Measurements from ENCODE around the gene DPY19L3. TPM values are rescaled to one million over a fixed set of nuclear protein-coding genes. Genes with fewer than 3 reads are reported as not detected.

DPY19L3 gene
- total RNA-seq, 2 experiments from 2014 or later = 14.3 to 14.6 TPM

DNA sequence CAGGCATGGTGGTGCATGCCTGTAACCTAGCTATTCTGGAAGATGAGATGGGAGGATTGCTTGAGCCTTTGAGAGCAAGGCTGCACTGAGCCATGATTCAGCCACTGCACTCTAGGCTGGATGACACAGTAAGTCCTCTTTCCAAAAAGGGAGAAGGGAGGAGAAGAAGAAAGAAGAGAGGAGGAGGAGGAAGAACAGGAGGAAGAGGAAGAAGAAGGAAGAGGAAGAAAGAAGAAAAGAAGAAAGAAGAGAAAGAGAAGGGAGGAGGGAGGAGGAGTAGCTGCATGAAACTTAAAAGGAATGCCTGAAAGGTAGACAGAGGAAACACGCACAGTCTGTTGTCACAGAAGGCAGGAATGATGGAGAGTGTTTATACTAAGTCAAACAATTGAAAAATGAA, 3.6 kb upstream of the DPY19L3 start:
- ChIA-PET POLR2A (no interaction called here), CTCF (no interaction called here)
- ATAC-seq = no peak

DNA sequence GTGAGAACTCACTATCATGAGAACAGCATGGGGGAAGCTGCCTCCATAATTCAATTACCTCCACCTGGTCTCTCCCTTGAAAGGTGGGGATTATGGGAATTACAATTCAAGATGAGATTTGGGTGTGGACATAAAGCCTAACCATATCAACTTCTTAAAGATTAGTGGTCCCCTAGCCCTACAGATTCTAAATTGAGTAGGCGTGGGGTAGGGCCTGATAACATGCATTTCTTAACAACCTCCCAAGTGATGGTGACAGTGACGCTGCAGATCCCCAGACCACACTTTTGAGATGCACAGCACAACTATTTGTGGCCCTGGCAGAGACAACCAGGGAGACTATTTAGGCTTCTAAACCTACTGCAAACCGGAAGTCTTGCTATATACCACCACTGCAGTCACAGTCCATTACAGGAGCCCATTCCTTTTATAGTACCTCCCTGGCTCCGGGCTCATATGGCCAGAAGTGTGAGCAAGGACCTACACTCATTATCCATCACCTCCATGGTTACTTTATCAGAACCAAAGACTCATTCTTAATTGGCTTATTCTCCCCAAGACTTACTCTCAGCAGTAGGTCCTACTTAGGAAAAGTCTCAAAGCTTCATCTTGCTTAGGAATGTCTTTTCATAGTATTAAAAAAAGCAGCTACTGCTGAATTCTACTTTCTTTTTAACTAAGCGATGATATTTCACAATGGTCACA, 2.1 kb upstream of the DPY19L3 start:
- Mint-ChIP-seq H3K36me3 (ENCODE audit: low read depth) (peaks cover 3% of the 10 kb centered on the region), H3K4me3 (peak overlapping the region; percentile 84), H3K9me3 (ENCODE audit: low read depth) (no peaks in the 10 kb centered on the region), H3K4me1 (peaks cover 20% of the 10 kb centered on the region), H3K27me3 (no peaks in the 10 kb centered on the region), H3K27ac (no peak overlapping the region)
- POLR2A ChIA-PET = no interaction called here
- DNase-seq = no peak
- intact Hi-C loops (cut with DNase I, micrococcal nuclease) = loop anchor here (10.0 kb wide), 2 partner anchors 1189 to 1771 kb away; partner anchors contain the start of gene LSM14A (in 1 of the 2)
- CTCF ChIA-PET = interaction anchor here (0.6 to 1.6 kb wide), 4 partner anchors 23 to 57 kb away, joined by 3 to 6 read pairs (median 4); no protein-coding TSS in a partner anchor
- no peak for ATAC-seq

More for the DNA sequence above, 3.6 kb upstream of the DPY19L3 start:
- intact Hi-C loops (cut with DNase I, micrococcal nuclease) = loop anchor here (10.0 kb wide), 2 partner anchors 1187 to 1773 kb away; partner anchors contain the start of gene LSM14A (in 1 of the 2)
- no peaks in the 10 kb centered on the region for H3K9me3 Mint-ChIP-seq (ENCODE audit: low read depth)
- H3K27ac Mint-ChIP-seq = no peak overlapping the region
- peaks cover 2% of the 10 kb centered on the region for H3K36me3 Mint-ChIP-seq (ENCODE audit: low read depth)
- no peaks in the 10 kb centered on the region for H3K27me3 Mint-ChIP-seq
- H3K4me3 Mint-ChIP-seq = no peak overlapping the region
- H3K4me1 Mint-ChIP-seq = peaks cover 20% of the 10 kb centered on the region
- no peak for DNase-seq

DNA sequence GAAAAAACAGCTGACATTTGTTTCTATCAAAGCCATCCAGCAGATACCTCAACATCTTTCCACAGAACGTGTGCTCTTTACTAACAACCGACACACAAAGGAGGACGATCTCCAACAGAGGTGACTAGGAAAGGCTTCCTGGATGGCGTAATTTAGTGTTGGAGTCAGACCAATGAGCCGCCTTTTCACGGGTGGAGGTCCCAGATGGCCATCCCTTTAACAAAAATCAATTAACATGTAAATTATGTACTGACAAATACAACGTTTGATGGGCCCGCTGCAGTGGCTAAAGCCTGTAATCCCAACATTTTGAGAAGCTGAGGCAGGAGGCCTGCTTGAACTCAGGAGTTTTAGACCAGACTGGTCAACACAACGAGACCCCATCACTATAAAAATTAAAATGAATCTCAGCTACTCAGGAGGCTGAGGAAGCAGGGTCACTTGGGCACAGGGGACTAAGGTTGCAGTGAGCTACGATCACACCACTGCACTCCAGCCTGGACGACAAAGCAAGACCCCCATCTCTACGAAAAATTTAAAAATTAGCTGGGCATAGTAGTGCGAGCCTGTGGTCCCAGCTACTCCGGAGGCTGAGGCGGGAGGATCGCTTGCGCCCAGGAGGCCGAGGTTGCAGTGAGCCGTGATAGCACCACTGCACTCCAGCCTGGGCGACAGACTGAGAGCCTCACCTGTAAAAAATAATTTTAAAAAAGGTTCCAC, 1.2 kb upstream of the DPY19L3 start:
- intact Hi-C loops (cut with DNase I, micrococcal nuclease) = loop anchor here (2.0 to 10.0 kb wide), 5 partner anchors 58 to 1770 kb away; partner anchors contain the start of genes CEBPG (in 1 of the 2), GPATCH1 (in 1 of the 2) and LSM14A (in 1 of the 2)
- ChIA-PET CTCF (interaction anchor here (0.8 to 1.6 kb wide), 3 partner anchors 41 to 1730 kb away, joined by 3 to 4 read pairs (median 3); no protein-coding TSS in a partner anchor), POLR2A (no interaction called here)
- no peak for ATAC-seq
- H3K36me3 Mint-ChIP-seq (ENCODE audit: low read depth) = peaks cover 8% of the 10 kb centered on the region
- no peaks in the 10 kb centered on the region for H3K27me3 Mint-ChIP-seq
- H3K9me3 Mint-ChIP-seq (ENCODE audit: low read depth) = no peaks in the 10 kb centered on the region
- H3K4me1 Mint-ChIP-seq = peaks cover 20% of the 10 kb centered on the region
- H3K4me3 Mint-ChIP-seq = peak overlapping the region; percentile 84
- H3K27ac Mint-ChIP-seq = peak overlapping the region; percentile 83
- DNase-seq = no peak

DNA sequence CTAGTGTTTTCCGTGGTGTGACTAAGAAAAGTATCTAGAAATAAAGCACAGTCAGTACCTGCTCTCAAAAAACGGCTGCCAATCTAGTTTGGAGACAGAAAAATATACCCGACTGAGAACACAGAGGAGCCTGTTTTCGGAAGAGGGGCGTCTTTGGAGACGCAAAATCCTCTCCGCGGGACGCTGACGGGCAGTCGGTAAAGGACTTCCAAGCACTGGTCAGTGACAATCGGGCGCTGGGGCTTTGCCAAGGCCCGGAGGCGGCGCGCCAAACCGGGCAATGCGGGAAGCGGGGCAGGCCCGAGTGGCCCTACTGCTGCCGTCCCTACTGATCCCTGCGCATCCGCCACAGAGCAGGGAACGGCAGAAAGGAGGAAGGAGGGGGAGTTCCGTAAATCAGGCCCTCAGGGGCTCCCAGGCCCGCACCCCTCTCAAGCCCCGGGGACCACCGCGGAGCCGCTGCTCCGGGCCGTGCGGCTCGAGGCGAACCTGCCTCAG, 588 bp upstream of the DPY19L3 start:
- POLR2A ChIA-PET = interaction anchor here (0.8 kb wide), 1 partner anchor 60 kb away, joined by 5 read pairs; the partner anchor contains the start of gene ZNF507
- intact Hi-C loops (cut with DNase I, micrococcal nuclease) = loop anchor here (1.0 to 10.0 kb wide), 11 partner anchors 58 to 1770 kb away; partner anchors contain the start of genes ANKRD27 (in 1 of the 2), CEBPG (in 1 of the 2), GPATCH1 (in 1 of the 2) and LSM14A (in 1 of the 2)

DNA sequence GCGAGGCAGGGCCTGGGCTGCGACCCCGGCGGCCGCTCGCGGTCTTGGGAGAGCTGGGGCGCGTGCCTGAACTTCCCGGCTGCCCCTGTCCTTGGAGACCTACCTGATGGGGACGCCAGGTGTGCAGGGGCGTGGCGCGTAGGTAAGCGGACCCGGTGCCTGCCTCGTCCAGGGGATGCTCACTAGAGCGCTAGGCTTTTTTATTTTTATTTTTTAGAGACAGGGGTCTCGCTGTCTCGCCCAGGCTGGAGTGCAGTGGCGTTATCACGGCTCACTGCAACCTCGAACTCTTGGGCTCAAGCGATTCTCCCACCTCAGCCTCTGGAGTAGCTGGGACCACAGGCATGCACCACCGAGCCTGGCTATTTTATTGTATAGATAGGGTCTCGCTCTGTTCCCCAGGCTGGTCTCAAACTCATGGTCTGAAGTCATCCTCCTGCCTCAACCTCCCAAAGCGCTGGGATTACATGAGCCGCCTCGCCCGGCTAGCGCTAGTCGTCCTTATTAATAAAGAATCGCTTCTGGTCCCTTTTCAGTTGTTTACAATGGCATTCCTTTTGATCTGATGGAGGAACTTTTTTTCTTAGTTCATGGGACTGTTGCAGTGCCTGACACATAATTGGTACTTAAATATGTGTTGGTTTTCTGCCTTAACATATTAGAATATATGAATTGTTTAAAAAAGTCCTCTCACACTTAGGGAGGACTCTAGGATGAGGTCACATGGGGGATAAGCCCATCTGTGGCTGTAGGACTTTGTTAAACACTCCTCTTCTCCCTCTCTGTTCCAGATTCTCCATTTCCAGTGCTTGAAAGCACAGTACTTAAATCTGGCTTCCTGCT, 812 bp downstream of the DPY19L3 start:
- ATAC-seq (no peak), DNase-seq (no peak)
- Mint-ChIP-seq H3K4me1 (peaks cover 20% of the 10 kb centered on the region), H3K9me3 (ENCODE audit: low read depth) (no peaks in the 10 kb centered on the region), H3K36me3 (ENCODE audit: low read depth) (peaks cover 20% of the 10 kb centered on the region), H3K4me3 (peak overlapping the region; percentile 84), H3K27me3 (no peaks in the 10 kb centered on the region), H3K27ac (peak overlapping the region; percentile 72)
- intact Hi-C loops (cut with DNase I, micrococcal nuclease) = loop anchor here (2.0 to 10.0 kb wide), 6 partner anchors 174 to 1768 kb away; partner anchors contain the start of genes LSM14A (in 1 of the 2), PDCD5 (in 1 of the 2) and PEPD (in 1 of the 2)
- POLR2A ChIA-PET = interaction anchor here (0.6 kb wide), 1 partner anchor 299 kb away, joined by 11 read pairs; no protein-coding TSS in a partner anchor
- CTCF ChIA-PET = interaction anchor here (0.7 to 0.8 kb wide), 2 partner anchors 61 to 114 kb away, joined by 3 to 4 read pairs; partner anchors contain the start of gene ZNF507

More for the DNA sequence above, 588 bp upstream of the DPY19L3 start:
- CTCF ChIA-PET = interaction anchor here (0.7 to 1.6 kb wide), 3 partner anchors 45 to 1731 kb away, joined by 3 to 4 read pairs (median 3); no protein-coding TSS in a partner anchor
- H3K27me3 Mint-ChIP-seq = no peaks in the 10 kb centered on the region
- peak overlapping the region; percentile 83 for H3K27ac Mint-ChIP-seq
- DNase-seq (no peak), ATAC-seq (peak; percentile 8)
- no peaks in the 10 kb centered on the region for H3K9me3 Mint-ChIP-seq (ENCODE audit: low read depth)
- peak overlapping the region; percentile 84 for H3K4me3 Mint-ChIP-seq
- H3K36me3 Mint-ChIP-seq (ENCODE audit: low read depth) = peaks cover 14% of the 10 kb centered on the region
- H3K4me1 Mint-ChIP-seq = peaks cover 20% of the 10 kb centered on the region

DNA sequence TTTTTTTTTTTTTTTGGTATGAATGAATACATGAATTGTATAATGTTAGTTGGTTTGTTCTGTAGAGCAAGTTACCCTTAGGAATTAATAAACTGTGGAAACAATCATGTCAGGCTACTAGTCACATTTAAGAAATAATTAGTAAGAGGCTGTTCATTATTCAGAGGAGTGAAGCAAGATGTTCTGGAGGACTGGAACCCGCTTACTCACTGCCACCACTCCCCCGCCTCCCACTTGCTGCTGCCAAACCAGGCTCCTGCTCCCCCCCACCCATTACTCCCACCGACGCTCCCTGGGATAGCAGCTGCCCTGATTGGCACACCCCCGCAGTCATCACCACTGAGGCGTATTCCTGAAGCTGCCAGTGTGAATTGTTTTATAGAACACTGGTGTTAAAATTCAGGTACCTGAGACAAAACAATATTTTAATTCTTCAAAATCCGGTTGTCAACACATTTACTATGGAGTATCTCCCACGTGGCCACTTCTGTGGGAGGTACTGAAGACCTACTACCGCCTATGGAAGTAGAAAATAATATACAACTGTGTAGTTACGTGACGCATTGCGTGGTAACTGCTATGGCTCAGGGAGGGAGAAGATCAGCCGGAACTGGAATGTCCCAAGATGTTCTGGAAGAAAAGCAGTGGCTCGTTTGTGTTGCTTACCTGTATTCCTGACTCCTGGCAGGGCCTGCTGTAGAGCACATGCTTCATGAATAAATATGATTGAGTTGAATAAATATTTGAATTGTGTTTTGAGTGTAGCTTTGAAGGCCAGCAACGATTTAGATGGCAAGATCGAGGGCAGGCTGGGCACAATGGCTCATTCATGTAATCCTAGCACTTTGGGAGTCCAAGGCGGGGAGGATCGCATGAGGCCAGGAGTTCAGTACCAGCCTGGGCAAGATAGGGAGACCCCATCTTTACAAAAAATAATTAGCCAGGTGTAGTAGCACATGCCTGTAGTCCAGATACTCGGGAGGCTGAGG, 1.7 kb downstream of the DPY19L3 start:
- ChIA-PET CTCF (no interaction called here), POLR2A (no interaction called here)
- ATAC-seq (no peak), DNase-seq (no peak)
- intact Hi-C loops (cut with DNase I, micrococcal nuclease) = loop anchor here (2.0 to 10.0 kb wide), 6 partner anchors 174 to 1768 kb away; partner anchors contain the start of genes LSM14A (in 1 of the 2), PDCD5 (in 1 of the 2) and PEPD (in 1 of the 2)
- Mint-ChIP-seq H3K27ac (peak overlapping the region; percentile 47), H3K27me3 (no peaks in the 10 kb centered on the region), H3K9me3 (ENCODE audit: low read depth) (no peaks in the 10 kb centered on the region), H3K36me3 (ENCODE audit: low read depth) (peaks cover 23% of the 10 kb centered on the region), H3K4me1 (peaks cover 20% of the 10 kb centered on the region), H3K4me3 (peak overlapping the region; percentile 84)

DNA sequence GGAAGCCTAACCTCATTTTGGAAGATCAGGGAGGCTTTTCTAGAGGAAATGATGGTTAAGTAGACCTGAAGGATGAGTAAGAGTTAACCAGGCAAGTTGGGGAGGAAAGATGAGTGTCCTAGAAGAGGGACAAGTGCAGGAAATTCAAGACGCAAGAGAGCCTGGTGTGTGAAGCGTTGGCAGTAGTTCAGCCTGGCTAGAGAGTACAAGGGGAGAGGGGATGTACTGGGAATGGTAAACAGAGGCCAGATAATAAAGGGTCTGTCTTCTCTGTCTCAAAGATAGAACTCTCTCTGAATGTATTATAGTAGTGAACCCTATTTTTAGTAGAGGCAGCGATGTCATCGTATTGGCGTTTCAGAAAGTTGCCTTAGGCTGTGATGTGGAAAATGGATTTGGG, 9.7 kb downstream of the DPY19L3 start:
- CTCF ChIA-PET = no interaction called here
- DNase-seq (no peak), ATAC-seq (no peak)
- Mint-ChIP-seq H3K4me3 (no peak overlapping the region), H3K4me1 (no peaks in the 10 kb centered on the region), H3K9me3 (ENCODE audit: low read depth) (no peaks in the 10 kb centered on the region), H3K27me3 (no peaks in the 10 kb centered on the region), H3K27ac (no peak overlapping the region), H3K36me3 (ENCODE audit: low read depth) (peaks cover 28% of the 10 kb centered on the region)
- intact Hi-C loops (cut with DNase I, micrococcal nuclease) = no loop called here
- POLR2A ChIA-PET = no interaction called here

DNA sequence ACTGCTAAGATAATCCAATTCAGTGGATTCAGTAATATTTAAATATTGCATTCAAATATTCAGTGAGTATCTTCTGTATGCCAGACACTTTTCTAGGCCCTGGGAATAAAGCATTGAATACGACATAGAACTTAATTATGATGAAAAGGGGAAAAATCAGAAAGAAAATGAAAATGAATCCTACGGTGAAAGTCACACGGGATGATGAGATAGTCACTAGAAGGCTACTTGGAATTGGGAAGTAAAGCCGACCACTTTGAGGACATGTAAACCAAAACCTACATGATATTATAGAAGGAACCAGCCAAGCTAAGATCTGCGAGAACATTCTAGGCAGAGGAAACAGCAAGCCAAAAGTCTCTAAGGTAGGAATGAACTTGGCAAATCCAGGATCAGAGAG, 10.1 kb downstream of the DPY19L3 start:
- intact Hi-C loops (cut with DNase I, micrococcal nuclease) = no loop called here
- Mint-ChIP-seq H3K4me1 (no peaks in the 10 kb centered on the region), H3K36me3 (ENCODE audit: low read depth) (peaks cover 27% of the 10 kb centered on the region), H3K4me3 (no peak overlapping the region), H3K27me3 (no peaks in the 10 kb centered on the region), H3K27ac (no peak overlapping the region), H3K9me3 (ENCODE audit: low read depth) (no peaks in the 10 kb centered on the region)
- ChIA-PET CTCF (no interaction called here), POLR2A (no interaction called here)
- ATAC-seq = no peak
- no peak for DNase-seq

DNA sequence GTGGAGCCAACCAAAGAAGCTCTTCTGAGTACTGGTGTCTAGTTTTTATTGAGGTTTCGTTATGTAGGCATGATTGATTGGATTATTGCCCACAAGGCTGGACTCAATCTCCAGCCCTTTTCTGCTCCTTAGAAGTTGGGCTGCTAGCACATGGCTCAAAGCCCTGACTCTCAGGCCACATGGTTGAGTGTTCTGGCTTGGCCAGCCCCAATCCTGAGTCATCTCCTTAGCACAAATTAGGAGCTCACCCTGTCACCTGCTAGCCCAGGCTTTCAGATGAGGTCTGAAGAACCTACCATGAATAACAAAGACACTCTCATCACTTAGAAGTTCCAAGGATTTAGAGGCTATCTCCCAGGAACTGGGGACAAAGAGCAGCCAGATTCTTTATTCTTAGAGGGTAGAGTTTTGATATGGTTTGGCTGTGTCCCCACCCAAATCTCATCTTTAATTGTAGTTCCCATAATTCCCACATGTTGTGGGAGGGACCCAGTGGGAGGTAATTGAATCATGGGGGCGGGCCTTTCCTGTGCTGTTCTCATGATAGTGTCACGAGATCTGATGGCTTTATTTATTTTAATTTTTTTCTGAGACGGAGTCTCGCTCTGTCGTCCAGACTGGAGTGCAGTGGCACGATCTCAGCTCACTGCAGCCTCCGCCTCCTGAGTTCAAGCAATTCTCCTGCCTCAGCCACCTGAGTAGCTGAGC, 11.3 kb downstream of the DPY19L3 start:
- DNase-seq (no peak), ATAC-seq (no peak)
- peaks cover 6% of the 10 kb centered on the region for H3K4me1 Mint-ChIP-seq
- no peaks in the 10 kb centered on the region for H3K27me3 Mint-ChIP-seq
- CTCF ChIA-PET = interaction anchor here (0.5 kb wide), 1 partner anchor 711 kb away, joined by 3 read pairs; no protein-coding TSS in a partner anchor
- no peak overlapping the region for H3K4me3 Mint-ChIP-seq
- intact Hi-C loops (cut with DNase I, micrococcal nuclease) = no loop called here
- POLR2A ChIA-PET = no interaction called here
- H3K36me3 Mint-ChIP-seq (ENCODE audit: low read depth) = peaks cover 22% of the 10 kb centered on the region
- H3K27ac Mint-ChIP-seq = no peak overlapping the region
- no peaks in the 10 kb centered on the region for H3K9me3 Mint-ChIP-seq (ENCODE audit: low read depth)

Data from activated CD4-positive, alpha-beta T cell treated with anti-CD3 and anti-CD28 coated beads for 36 hours (primary cell).